Measurements from ENCODE around the gene NUP42.
"Not testable (repeated sequence)": the region's sequence is repeated elsewhere in the genome, so short reads cannot be mapped to it uniquely, and the experiment has no call there.

Gene NUP42

DNA sequence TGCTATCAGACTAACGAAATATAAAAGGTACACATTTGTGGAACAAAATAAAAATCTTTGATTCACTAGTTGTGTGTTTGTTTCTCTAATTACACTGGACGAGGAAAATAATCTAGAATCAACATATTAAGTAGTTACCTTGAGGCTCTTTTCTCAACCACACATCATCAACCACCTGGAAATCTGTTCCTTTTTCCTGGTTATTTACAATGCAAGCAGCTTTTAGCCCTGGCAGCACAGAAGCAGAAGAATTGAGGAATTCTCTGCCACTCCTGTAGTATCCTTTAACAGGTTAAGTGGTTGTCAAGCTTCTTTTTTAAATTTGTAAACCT lies 23.7 kb downstream of the NUP42 start:
- DNase-seq = no peak

- no peak for DNase-seq
These were observed 24.3 kb downstream of the NUP42 start for GRCh38 chr7:23205909-23206767.

- no peak for DNase-seq
These were observed 25.2 kb downstream of the NUP42 start for GRCh38 chr7:23207021-23207420.

- DNase-seq = no peak
These were observed 26.0 kb downstream of the NUP42 start for GRCh38 chr7:23207884-23208283.

DNA sequence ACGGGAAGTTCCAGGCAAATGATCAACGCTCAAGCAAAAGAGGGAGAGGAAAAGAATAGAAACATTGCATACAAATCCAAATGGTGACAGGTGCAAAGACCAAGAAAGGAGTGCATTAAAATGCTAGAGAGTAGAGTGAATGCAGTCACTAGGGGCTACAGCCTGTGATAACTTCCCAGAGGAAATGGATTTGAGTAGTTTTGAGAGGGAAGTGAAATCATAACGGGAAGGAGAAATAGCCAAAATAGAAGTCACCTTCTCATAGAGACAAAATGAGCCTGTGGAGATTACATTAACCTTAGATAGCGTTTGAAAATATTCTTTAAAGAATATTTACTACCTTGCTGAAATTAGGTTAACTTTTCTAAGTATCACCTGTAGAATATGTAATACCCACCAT lies 26.5 kb downstream of the NUP42 start:
- no peak for DNase-seq

- no peak for DNase-seq
These were observed 28.7 kb downstream of the NUP42 start for GRCh38 chr7:23210506-23210905.

GRCh38 chr7:23211589-23211988 lies 29.7 kb downstream of the NUP42 start:
- DNase-seq = no peak

GRCh38 chr7:23212395-23212794 lies 30.5 kb downstream of the NUP42 start:
- DNase-seq = no peak

GRCh38 chr7:23212841-23213240 lies 31.0 kb downstream of the NUP42 start:
- no peak for DNase-seq

GRCh38 chr7:23213755-23214154 lies 31.9 kb downstream of the NUP42 start:
- no peak for DNase-seq

- no peak for DNase-seq
These were observed 32.6 kb downstream of the NUP42 start for GRCh38 chr7:23214423-23214822.

- DNase-seq = no peak
These were observed 33.1 kb downstream of the NUP42 start for GRCh38 chr7:23214938-23215337.

DNA sequence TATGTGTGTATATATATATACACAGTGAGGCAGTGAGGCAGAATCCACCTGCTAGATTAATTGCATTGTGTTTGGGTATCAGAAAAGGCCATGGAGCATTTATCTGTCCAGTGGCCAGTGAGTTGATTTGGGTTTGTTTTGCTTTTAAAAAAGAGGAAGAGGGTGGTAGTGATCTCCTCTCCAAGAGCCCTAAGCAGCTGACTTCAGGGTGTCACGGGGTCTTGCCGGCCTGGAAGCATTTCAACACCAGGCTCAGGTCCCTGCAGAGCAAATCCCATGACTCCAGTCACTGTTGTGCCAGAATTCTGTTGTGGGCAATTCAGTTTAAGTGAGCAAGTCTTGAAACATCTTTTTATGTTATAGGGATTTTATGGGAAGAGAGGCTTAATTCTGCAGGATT lies 34.2 kb downstream of the NUP42 start:
- no peak for DNase-seq

DNA sequence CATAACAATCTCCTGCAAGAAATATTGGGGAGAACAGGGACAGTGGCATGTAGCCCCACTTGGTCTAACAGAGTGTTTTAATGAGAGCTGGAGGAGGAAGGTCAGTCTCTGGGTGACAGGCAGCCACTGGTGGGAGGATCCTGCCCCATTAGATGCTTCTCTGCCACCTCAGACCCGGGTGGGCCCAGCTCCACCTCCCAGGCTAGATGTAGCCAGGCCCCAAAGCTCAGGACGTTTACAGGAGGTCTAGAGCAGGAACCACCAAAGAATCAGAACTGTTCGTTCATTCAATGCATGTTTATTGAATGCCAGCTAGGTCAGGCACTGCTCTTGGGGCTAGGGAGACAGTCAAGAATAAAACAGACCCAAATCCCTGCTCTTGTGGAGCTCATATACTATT lies 36.3 kb downstream of the NUP42 start:
- no peak for DNase-seq

DNA sequence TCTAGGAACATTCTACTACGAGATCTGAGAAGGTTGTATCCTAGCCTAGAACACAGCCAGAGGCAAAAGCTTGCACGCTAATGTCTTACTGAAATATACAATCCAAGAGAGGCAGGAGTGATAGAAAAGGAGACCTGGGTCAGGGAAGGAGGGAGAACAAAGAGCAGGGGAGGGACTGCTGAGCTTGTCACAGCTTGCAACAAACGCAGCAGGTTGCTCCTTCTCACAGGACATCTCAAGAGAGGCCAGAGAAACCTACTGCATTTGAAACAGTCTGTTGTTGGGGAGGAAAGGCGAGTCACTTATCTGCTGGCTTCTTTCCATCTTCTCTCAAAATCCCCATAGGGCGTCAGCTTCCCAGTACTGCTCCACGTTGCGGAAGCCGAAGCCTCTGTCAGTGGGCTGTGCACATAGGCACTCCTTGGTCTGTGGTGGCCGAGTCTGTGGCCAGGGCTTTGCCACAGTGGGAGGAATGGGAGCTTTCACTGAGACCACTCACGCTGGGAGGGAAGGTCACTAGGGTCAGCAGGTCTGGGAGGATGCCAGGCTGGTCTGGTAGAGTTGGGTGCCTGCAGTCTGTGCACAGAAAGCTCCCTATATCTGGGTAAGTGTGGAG lies 39.0 kb downstream of the NUP42 start:
- no peak for DNase-seq

DNA sequence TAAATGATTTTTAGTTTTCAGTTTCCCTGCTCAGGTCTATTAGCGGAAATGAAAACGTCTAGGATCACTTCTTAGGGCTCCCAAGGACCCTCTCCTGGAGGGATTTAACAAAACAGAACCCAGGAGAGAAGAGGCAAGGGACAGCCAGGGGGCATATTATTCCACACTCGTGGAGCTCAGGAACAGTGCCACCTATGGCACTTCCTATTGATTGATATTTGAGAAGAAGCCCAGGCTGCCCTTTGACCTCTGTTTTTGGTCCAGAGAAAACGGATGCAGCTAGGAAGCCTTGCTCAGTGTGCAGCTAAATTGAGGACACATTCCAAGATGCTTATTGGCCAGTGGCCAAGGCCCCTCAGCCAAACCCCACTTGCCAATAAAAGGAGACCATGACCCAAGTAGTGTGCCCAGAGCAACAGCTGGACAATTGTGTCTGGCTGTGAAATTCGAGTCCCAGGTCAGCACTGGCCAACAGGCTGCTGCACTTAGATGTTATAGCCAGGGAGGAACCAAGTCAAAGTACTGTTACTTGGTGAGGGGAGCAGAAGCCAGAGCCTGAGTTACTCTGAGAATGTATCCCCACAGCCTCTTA lies 40.7 kb downstream of the NUP42 start:
- DNase-seq = no peak

DNA sequence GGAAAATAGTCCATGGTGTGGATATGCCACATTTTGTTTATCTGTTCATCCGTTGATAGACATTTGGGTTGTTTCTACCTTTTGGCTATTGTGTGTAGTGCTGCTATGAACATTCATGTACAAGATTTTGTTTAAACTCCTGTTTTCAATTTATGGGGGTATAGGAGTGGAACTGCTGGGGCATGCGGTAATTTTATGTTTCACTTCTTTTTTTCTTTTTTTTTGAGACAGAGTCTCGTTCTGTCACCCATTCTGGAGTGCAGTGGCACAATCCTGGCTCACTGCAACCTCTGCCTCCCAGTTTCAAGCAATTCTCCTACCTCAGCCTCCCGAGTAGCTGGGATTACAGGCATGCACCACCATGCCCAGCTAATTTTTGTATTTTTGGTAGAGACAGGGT lies 42.5 kb downstream of the NUP42 start:
- DNase-seq = not testable (repeated sequence)

DNA sequence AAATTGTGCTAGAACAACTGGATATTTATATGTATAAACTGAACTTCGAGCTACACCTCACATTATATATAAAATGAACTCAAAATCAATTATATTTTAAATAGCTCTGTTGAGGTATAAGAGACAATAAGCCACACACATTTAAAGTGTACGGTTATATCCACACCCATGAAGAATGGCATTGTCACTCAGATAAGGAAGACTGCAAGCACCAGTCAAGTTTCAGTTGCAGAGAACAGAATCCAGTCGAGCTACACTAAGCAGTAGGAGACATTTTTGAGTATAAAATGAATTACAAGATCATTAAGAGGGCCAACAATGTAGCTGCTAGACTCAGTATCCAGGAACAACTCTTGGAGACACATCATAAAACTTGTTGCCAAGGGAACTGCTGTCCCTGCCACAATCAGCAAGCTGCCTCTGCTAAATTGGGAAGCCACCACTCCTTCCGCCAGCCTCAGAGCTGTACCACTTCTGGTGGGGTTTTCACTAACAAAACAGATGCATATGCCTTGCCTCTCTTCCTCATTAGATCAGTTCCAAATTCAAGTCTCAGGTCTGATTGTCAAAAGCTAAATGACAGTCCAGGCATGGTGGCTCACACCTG lies 45.1 kb downstream of the NUP42 start:
- peak; percentile 57 for DNase-seq

GRCh38 chr7:23228412-23228811 lies 46.6 kb downstream of the NUP42 start:
- DNase-seq = no peak

GRCh38 chr7:23230641-23231101 lies 48.8 kb downstream of the NUP42 start:
- no peak for DNase-seq

GRCh38 chr7:23232966-23233365 lies 51.1 kb downstream of the NUP42 start:
- DNase-seq = no peak

GRCh38 chr7:23234569-23235296 lies 52.9 kb downstream of the NUP42 start:
- no peak for DNase-seq

- no peak for DNase-seq
These were observed 54.0 kb downstream of the NUP42 start for GRCh38 chr7:23235813-23236221.
